ENCODE data around the gene RMC1. TPM values are rescaled to one million over a fixed set of nuclear protein-coding genes. Genes with fewer than 3 reads are reported as not detected.

RMC1 gene
- total RNA-seq, 2 experiments from 2014 or later: 46.9 to 48.3 TPM

- Mint-ChIP-seq H3K27ac (no peak overlapping the region), H3K4me1 (ENCODE audit: low read depth) (no peaks in the 10 kb centered on the region), H3K36me3 (ENCODE audit: low read depth) (peaks cover 84% of the 10 kb centered on the region), H3K27me3 (no peaks in the 10 kb centered on the region), H3K4me3 (no peak overlapping the region), H3K9me3 (no peaks in the 10 kb centered on the region)
- H3K4me1 ChIP-seq (ENCODE audit: insufficient read depth, low read length): no peaks in the 10 kb centered on the region
- TF ChIP-seq, protein P1, sequence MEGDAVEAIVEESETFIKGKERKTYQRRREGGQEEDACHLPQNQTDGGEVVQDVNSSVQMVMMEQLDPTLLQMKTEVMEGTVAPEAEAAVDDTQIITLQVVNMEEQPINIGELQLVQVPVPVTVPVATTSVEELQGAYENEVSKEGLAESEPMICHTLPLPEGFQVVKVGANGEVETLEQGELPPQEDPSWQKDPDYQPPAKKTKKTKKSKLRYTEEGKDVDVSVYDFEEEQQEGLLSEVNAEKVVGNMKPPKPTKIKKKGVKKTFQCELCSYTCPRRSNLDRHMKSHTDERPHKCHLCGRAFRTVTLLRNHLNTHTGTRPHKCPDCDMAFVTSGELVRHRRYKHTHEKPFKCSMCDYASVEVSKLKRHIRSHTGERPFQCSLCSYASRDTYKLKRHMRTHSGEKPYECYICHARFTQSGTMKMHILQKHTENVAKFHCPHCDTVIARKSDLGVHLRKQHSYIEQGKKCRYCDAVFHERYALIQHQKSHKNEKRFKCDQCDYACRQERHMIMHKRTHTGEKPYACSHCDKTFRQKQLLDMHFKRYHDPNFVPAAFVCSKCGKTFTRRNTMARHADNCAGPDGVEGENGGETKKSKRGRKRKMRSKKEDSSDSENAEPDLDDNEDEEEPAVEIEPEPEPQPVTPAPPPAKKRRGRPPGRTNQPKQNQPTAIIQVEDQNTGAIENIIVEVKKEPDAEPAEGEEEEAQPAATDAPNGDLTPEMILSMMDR (IDR thresholded peaks at IDR 0.05): no peak
- CTCF ChIA-PET: no interaction called here
- intact Hi-C loops (cut with DNase I, micrococcal nuclease): loop anchor here in 1 of 2 experiments (5.0 kb wide), 1 partner anchor 34 kb away; no protein-coding TSS in a partner anchor
- no peak for DNase-seq
- ATAC-seq (ENCODE audit: poor library complexity): no peak
- peaks cover 77% of the 10 kb centered on the region for H3K36me3 ChIP-seq (ENCODE audit: insufficient read depth, low read length)
- no peaks in the 10 kb centered on the region for H3K9me3 ChIP-seq (ENCODE audit: control insufficient read depth in 1 of 2, insufficient read depth in 1 of 2, low read length in 2 of 2)
- H3K27ac ChIP-seq (ENCODE audit: low read depth in 1 of 2, low read length in 2 of 2): no peak overlapping the region
- H3K4me3 ChIP-seq (ENCODE audit: low read length): no peak overlapping the region
- POLR2A ChIA-PET: no interaction called here
- H3K27me3 ChIP-seq (ENCODE audit: control insufficient read depth in 1 of 2, insufficient read depth in 2 of 2, low read length in 2 of 2): no peaks in the 10 kb centered on the region
These were observed 45.4 kb downstream of the RMC1 start for GRCh38 chr18:23548719-23549118.

- H3K36me3 Mint-ChIP-seq (ENCODE audit: low read depth): peaks cover 86% of the 10 kb centered on the region
- no peaks in the 10 kb centered on the region for H3K4me1 Mint-ChIP-seq (ENCODE audit: low read depth)
- intact Hi-C loops (cut with DNase I, micrococcal nuclease): no loop called here
- DNase-seq (no peak), ATAC-seq (ENCODE audit: poor library complexity) (no peak)
- ChIA-PET POLR2A (no interaction called here), CTCF (no interaction called here)
- no peaks in the 10 kb centered on the region for H3K4me1 ChIP-seq (ENCODE audit: insufficient read depth, low read length)
- no peak overlapping the region for H3K27ac ChIP-seq (ENCODE audit: low read depth in 1 of 2, low read length in 2 of 2)
- no peaks in the 10 kb centered on the region for H3K9me3 Mint-ChIP-seq
- no peak overlapping the region for H3K4me3 ChIP-seq (ENCODE audit: low read length)
- H3K4me3 Mint-ChIP-seq: no peak overlapping the region
- TF ChIP-seq, protein P1 (IDR thresholded peaks at IDR 0.05): no peak
- no peaks in the 10 kb centered on the region for H3K9me3 ChIP-seq (ENCODE audit: control insufficient read depth in 1 of 2, insufficient read depth in 1 of 2, low read length in 2 of 2)
- H3K27ac Mint-ChIP-seq: no peak overlapping the region
- H3K36me3 ChIP-seq (ENCODE audit: insufficient read depth, low read length): peaks cover 78% of the 10 kb centered on the region
- H3K27me3 ChIP-seq (ENCODE audit: control insufficient read depth in 1 of 2, insufficient read depth in 2 of 2, low read length in 2 of 2): no peaks in the 10 kb centered on the region
- no peaks in the 10 kb centered on the region for H3K27me3 Mint-ChIP-seq
These were observed 47.6 kb downstream of the RMC1 start for GRCh38 chr18:23550898-23551297.

GRCh38 chr18:23551978-23552377 lies 48.7 kb downstream of the RMC1 start:
- Mint-ChIP-seq H3K4me3 (no peak overlapping the region), H3K36me3 (ENCODE audit: low read depth) (peaks cover 88% of the 10 kb centered on the region), H3K9me3 (no peaks in the 10 kb centered on the region), H3K27ac (no peak overlapping the region), H3K27me3 (no peaks in the 10 kb centered on the region), H3K4me1 (ENCODE audit: low read depth) (no peaks in the 10 kb centered on the region)
- no peak overlapping the region for H3K4me3 ChIP-seq (ENCODE audit: low read length)
- POLR2A ChIA-PET: interaction anchor here (1.2 kb wide), 1 partner anchor 34 kb away, joined by 5 read pairs; no protein-coding TSS in a partner anchor
- no peaks in the 10 kb centered on the region for H3K9me3 ChIP-seq (ENCODE audit: control insufficient read depth in 1 of 2, insufficient read depth in 1 of 2, low read length in 2 of 2)
- no peaks in the 10 kb centered on the region for H3K4me1 ChIP-seq (ENCODE audit: insufficient read depth, low read length)
- H3K27me3 ChIP-seq (ENCODE audit: control insufficient read depth in 1 of 2, insufficient read depth in 2 of 2, low read length in 2 of 2): no peaks in the 10 kb centered on the region
- TF ChIP-seq, protein P1 (IDR thresholded peaks at IDR 0.05): no peak
- peaks cover 81% of the 10 kb centered on the region for H3K36me3 ChIP-seq (ENCODE audit: insufficient read depth, low read length)
- DNase-seq: no peak
- H3K27ac ChIP-seq (ENCODE audit: low read depth in 1 of 2, low read length in 2 of 2): no peak overlapping the region
- intact Hi-C loops (cut with DNase I, micrococcal nuclease): no loop called here
- CTCF ChIA-PET: interaction anchor here (0.8 kb wide), 1 partner anchor 10 kb away, joined by 5 read pairs; no protein-coding TSS in a partner anchor
- ATAC-seq (ENCODE audit: poor library complexity): no peak

All from CD4-positive, alpha-beta T cell (primary cell).